ENCODE measurements around the gene CEP295NL.

Gene CEP295NL

GRCh38 chr17:78889531-78889930 is 13.5 kb downstream of the CEP295NL start:
- no peak for TF ChIP-seq CTCF (IDR thresholded peaks at IDR 0.05; ENCODE audit: low read depth, low read length)
- H3K4me3 ChIP-seq (ENCODE audit: low read depth, low read length) = no peak overlapping the region

GRCh38 chr17:78888941-78889518 is 14.0 kb downstream of the CEP295NL start:
- H3K4me3 ChIP-seq (ENCODE audit: low read depth, low read length) = no peak overlapping the region
- TF ChIP-seq CTCF (IDR thresholded peaks at IDR 0.05; ENCODE audit: low read depth, low read length) = no peak

- no peak overlapping the region for H3K4me3 ChIP-seq (ENCODE audit: low read depth, low read length)
- no peak for TF ChIP-seq CTCF (IDR thresholded peaks at IDR 0.05; ENCODE audit: low read depth, low read length)
These were observed 16.0 kb downstream of the CEP295NL start for GRCh38 chr17:78886954-78887353.

- TF ChIP-seq CTCF (IDR thresholded peaks at IDR 0.05; ENCODE audit: low read depth, low read length) = no peak
- no peak overlapping the region for H3K4me3 ChIP-seq (ENCODE audit: low read depth, low read length)
These were observed 17.0 kb downstream of the CEP295NL start for GRCh38 chr17:78885956-78886355.

- no peak overlapping the region for H3K4me3 ChIP-seq (ENCODE audit: low read depth, low read length)
- TF ChIP-seq CTCF (IDR thresholded peaks at IDR 0.05; ENCODE audit: low read depth, low read length) = no peak
These were observed 17.9 kb downstream of the CEP295NL start for GRCh38 chr17:78884876-78885667.

- no peak for TF ChIP-seq CTCF (IDR thresholded peaks at IDR 0.05; ENCODE audit: low read depth, low read length)
- H3K4me3 ChIP-seq (ENCODE audit: low read depth, low read length) = peak overlapping the region; percentile 39
These were observed 18.7 kb downstream of the CEP295NL start for GRCh38 chr17:78884148-78884825.
